SK-N-SH treated with all-trans-retinoic acid at 6 μM for 48 hours (cell line): ENCODE measurements around the gene BPI.
A peak's percentile ranks its signal among the peaks of the same experiment; 100 is the strongest.

Experiments
- ATAC-seq: fragments of 200-7000 bp; cut with Tn5 transposase; 3 replicates; pipeline ENCODE4 v1.9.1; 2020; ENCODE audit warnings: mild to moderate bottlenecking, moderate library complexity
- ARNTL ChIP-seq: fragments of 450-650 bp; formaldehyde crosslinking; IDR thresholded peaks from 2 replicates; pipeline ENCODE4 v1.5.0; 2020; ENCODE audit warnings: low read depth, mild to moderate bottlenecking, moderate library complexity, borderline replicate concordance
- BACH2 ChIP-seq: fragments of 250-450 bp; sonication (Bioruptor Pico); IDR thresholded peaks from 2 replicates; pipeline ENCODE4 v1.9.0; 2021; ENCODE audit warnings: mild to moderate bottlenecking, borderline replicate concordance
- CREB5 ChIP-seq: fragments of 250-450 bp; sonication (Bioruptor Pico); IDR thresholded peaks from 2 replicates; pipeline ENCODE4 v1.5.1; 2020; ENCODE audit warnings: low read depth, mild to moderate bottlenecking, moderate library complexity
- CSDC2 ChIP-seq: fragments of 250-450 bp; sonication (Bioruptor Pico); IDR thresholded peaks from 2 replicates; pipeline ENCODE4 v1.5.0; 2020; ENCODE audit warnings: mild to moderate bottlenecking, moderate library complexity
- CSRNP3 ChIP-seq: fragments of 250-450 bp; sonication (Bioruptor Pico); IDR thresholded peaks from 2 replicates; pipeline ENCODE4 v1.5.1; 2021; ENCODE audit warnings: mild to moderate bottlenecking, moderate library complexity
- ESRRG ChIP-seq: fragments of 250-450 bp; sonication (Bioruptor Pico); IDR thresholded peaks from 2 replicates; pipeline ENCODE4 v1.6.1; 2021; ENCODE audit warnings: mild to moderate bottlenecking
- GLIS3 ChIP-seq: fragments of 250-450 bp; sonication (Bioruptor Pico); IDR thresholded peaks from 2 replicates; pipeline ENCODE4 v1.5.0; 2020; ENCODE audit warnings: mild to moderate bottlenecking, moderate library complexity
- ISL1 ChIP-seq: fragments of 250-450 bp; sonication (Bioruptor Pico); IDR thresholded peaks from 2 replicates; pipeline ENCODE4 v2.1.2; 2022; ENCODE audit warnings: mild to moderate bottlenecking, moderate library complexity
- OSR1 ChIP-seq: fragments of 250-450 bp; sonication (Bioruptor Pico); IDR thresholded peaks from 2 replicates; pipeline ENCODE4 v1.8.0; 2022; ENCODE audit warnings: moderate library complexity, mild to moderate bottlenecking, inconsistent platforms
- PPARA ChIP-seq: fragments of 250-450 bp; sonication (Bioruptor Pico); IDR thresholded peaks from 2 replicates; pipeline ENCODE4 v1.5.0; 2020; ENCODE audit warnings: mild to moderate bottlenecking, borderline replicate concordance
- RARB ChIP-seq: fragments of 250-450 bp; sonication (Bioruptor Pico); IDR thresholded peaks from 2 replicates; pipeline ENCODE4 v1.8.0; 2021; ENCODE audit warnings: mild to moderate bottlenecking, moderate library complexity
- TCF4 ChIP-seq: fragments of 250-450 bp; sonication (Bioruptor Pico); IDR thresholded peaks from 2 replicates; pipeline ENCODE4 v1.8.0; 2021; ENCODE audit warnings: mild to moderate bottlenecking, moderate library complexity, borderline replicate concordance
- TOX ChIP-seq: fragments of 250-450 bp; sonication (Bioruptor Pico); IDR thresholded peaks from 2 replicates; pipeline ENCODE4 v1.8.0; 2021; ENCODE audit warnings: mild to moderate bottlenecking, moderate library complexity, borderline replicate concordance
- ZC3H10 ChIP-seq: fragments of 250-450 bp; sonication (Bioruptor Pico); IDR thresholded peaks from 2 replicates; pipeline ENCODE4 v1.5.1; 2021; ENCODE audit warnings: mild to moderate bottlenecking, moderate library complexity
- ZFP3 ChIP-seq: fragments of 250-450 bp; sonication (Bioruptor Pico); IDR thresholded peaks from 2 replicates; pipeline ENCODE4 v1.5.0; 2020; ENCODE audit warnings: mild to moderate bottlenecking, moderate library complexity
- ZNF565 ChIP-seq: fragments of 450-650 bp; formaldehyde crosslinking; conservative IDR thresholded peaks from 2 replicates; pipeline ENCODE4 v1.5.0; 2020; ENCODE audit warnings: low read depth, mild to moderate bottlenecking, moderate library complexity
- ZNF70 ChIP-seq: fragments of 450-650 bp; formaldehyde crosslinking; IDR thresholded peaks from 2 replicates; pipeline ENCODE4 v1.5.0; 2020; ENCODE audit warnings: mild to moderate bottlenecking, moderate library complexity
- ZNF8 ChIP-seq: fragments of 450-650 bp; formaldehyde crosslinking; IDR thresholded peaks from 2 replicates; pipeline ENCODE4 v1.5.0; 2020; ENCODE audit warnings: mild to moderate bottlenecking, moderate library complexity
- TF ChIP-seq, protein P1 (sequence below): fragments of 250-450 bp; sonication (Bioruptor Pico); IDR thresholded peaks from 2 replicates; pipeline ENCODE4 v1.5.0; 2020; ENCODE audit warnings: mild to moderate bottlenecking, moderate library complexity
- TF ChIP-seq, protein P2 (sequence below): fragments of 250-450 bp; sonication (Bioruptor Pico); IDR thresholded peaks from 2 replicates; pipeline ENCODE4 v1.8.0; 2021; ENCODE audit warnings: low read depth, mild to moderate bottlenecking, moderate library complexity, borderline replicate concordance
- TF ChIP-seq, protein P3 (sequence below): fragments of 250-450 bp; sonication (Bioruptor Pico); IDR thresholded peaks from 2 replicates; pipeline ENCODE4 v1.8.0; 2020; ENCODE audit warnings: mild to moderate bottlenecking, moderate library complexity, borderline replicate concordance

Gene BPI

GRCh38 chr20:38331245-38331644 is 27.3 kb downstream of the BPI start:
- TF ChIP-seq ARNTL (CRISPR knock-in tag), result no peak
- no peak for TF ChIP-seq CREB5 (CRISPR knock-in tag)
- TF ChIP-seq CSRNP3 (CRISPR knock-in tag), result no peak
- TF ChIP-seq, protein P1, sequence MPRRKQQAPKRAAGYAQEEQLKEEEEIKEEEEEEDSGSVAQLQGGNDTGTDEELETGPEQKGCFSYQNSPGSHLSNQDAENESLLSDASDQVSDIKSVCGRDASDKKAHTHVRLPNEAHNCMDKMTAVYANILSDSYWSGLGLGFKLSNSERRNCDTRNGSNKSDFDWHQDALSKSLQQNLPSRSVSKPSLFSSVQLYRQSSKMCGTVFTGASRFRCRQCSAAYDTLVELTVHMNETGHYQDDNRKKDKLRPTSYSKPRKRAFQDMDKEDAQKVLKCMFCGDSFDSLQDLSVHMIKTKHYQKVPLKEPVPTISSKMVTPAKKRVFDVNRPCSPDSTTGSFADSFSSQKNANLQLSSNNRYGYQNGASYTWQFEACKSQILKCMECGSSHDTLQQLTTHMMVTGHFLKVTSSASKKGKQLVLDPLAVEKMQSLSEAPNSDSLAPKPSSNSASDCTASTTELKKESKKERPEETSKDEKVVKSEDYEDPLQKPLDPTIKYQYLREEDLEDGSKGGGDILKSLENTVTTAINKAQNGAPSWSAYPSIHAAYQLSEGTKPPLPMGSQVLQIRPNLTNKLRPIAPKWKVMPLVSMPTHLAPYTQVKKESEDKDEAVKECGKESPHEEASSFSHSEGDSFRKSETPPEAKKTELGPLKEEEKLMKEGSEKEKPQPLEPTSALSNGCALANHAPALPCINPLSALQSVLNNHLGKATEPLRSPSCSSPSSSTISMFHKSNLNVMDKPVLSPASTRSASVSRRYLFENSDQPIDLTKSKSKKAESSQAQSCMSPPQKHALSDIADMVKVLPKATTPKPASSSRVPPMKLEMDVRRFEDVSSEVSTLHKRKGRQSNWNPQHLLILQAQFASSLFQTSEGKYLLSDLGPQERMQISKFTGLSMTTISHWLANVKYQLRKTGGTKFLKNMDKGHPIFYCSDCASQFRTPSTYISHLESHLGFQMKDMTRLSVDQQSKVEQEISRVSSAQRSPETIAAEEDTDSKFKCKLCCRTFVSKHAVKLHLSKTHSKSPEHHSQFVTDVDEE, result no peak
- no peak for TF ChIP-seq ZC3H10 (CRISPR knock-in tag)
- TF ChIP-seq RARB (CRISPR knock-in tag), result no peak
- TF ChIP-seq BACH2 (CRISPR knock-in tag), result no peak
- TF ChIP-seq ESRRG (CRISPR knock-in tag), result no peak
- no peak for TF ChIP-seq ISL1 (CRISPR knock-in tag)
- no peak for TF ChIP-seq OSR1 (CRISPR knock-in tag)
- no peak for TF ChIP-seq TCF4 (CRISPR knock-in tag)
- no peak for TF ChIP-seq GLIS3 (CRISPR knock-in tag)
- TF ChIP-seq TOX (CRISPR knock-in tag), result no peak
- no peak for TF ChIP-seq ZNF8 (CRISPR knock-in tag)
- TF ChIP-seq ZNF70 (CRISPR knock-in tag), result no peak
- no peak for TF ChIP-seq ZFP3 (CRISPR knock-in tag)
- no peak for TF ChIP-seq PPARA
- no peak for TF ChIP-seq CSDC2 (CRISPR knock-in tag)
- TF ChIP-seq, protein P2, sequence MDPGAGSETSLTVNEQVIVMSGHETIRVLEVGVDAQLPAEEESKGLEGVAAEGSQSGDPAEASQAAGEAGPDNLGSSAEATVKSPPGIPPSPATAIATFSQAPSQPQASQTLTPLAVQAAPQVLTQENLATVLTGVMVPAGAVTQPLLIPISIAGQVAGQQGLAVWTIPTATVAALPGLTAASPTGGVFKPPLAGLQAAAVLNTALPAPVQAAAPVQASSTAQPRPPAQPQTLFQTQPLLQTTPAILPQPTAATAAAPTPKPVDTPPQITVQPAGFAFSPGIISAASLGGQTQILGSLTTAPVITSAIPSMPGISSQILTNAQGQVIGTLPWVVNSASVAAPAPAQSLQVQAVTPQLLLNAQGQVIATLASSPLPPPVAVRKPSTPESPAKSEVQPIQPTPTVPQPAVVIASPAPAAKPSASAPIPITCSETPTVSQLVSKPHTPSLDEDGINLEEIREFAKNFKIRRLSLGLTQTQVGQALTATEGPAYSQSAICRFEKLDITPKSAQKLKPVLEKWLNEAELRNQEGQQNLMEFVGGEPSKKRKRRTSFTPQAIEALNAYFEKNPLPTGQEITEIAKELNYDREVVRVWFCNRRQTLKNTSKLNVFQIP (CRISPR knock-in tag), result no peak
- TF ChIP-seq ZNF565 (CRISPR knock-in tag), result no peak

GRCh38 chr20:38331814-38332213 is 27.9 kb downstream of the BPI start:
- no peak for ATAC-seq
- TF ChIP-seq, protein P3, sequence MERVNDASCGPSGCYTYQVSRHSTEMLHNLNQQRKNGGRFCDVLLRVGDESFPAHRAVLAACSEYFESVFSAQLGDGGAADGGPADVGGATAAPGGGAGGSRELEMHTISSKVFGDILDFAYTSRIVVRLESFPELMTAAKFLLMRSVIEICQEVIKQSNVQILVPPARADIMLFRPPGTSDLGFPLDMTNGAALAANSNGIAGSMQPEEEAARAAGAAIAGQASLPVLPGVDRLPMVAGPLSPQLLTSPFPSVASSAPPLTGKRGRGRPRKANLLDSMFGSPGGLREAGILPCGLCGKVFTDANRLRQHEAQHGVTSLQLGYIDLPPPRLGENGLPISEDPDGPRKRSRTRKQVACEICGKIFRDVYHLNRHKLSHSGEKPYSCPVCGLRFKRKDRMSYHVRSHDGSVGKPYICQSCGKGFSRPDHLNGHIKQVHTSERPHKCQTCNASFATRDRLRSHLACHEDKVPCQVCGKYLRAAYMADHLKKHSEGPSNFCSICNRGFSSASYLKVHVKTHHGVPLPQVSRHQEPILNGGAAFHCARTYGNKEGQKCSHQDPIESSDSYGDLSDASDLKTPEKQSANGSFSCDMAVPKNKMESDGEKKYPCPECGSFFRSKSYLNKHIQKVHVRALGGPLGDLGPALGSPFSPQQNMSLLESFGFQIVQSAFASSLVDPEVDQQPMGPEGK (CRISPR knock-in tag), result no peak
- TF ChIP-seq ZNF70 (CRISPR knock-in tag) (peak; percentile 60; the same call in 1 of the 2 replicates), ZFP3 (CRISPR knock-in tag) (no peak), ZC3H10 (CRISPR knock-in tag) (no peak), TOX (CRISPR knock-in tag) (no peak), RARB (CRISPR knock-in tag) (no peak), CSDC2 (CRISPR knock-in tag) (no peak), CREB5 (CRISPR knock-in tag) (no peak)

More at GRCh38 chr20:38331245-38331644, 27.3 kb downstream of the BPI start:
- no peak for ATAC-seq
